PC-3 (cell line): ENCODE data around the gene SPATS2. TPM values are rescaled to one million over a fixed set of nuclear protein-coding genes. Genes with fewer than 3 reads are reported as not detected.
A peak's percentile ranks its signal among the peaks of the same experiment; 100 is the strongest.

Experiments
- ATAC-seq: fragments of 200-7000 bp; cut with Tn5 transposase; 2 replicates; pipeline ENCODE4 v1.9.1; 2020; ENCODE audit warnings: mild to moderate bottlenecking, moderate library complexity
- BruUV-seq: library from RNA; stranded (reverse); fragments of 400-500 nt; replicated peaks from 2 replicates; lab custom pipeline; 2021; lab: Mats Ljungman, UMichigan
- CTCF ChIA-PET: fragments of 300-600 bp; sonication (Branson Sonifier 250); formaldehyde crosslinking; loops from one replicate; lab custom pipeline; 2022; ENCODE audit warnings: antibody characterized with exemption; lab: Charles Lee
- POLR2A ChIA-PET: fragments of 300-600 bp; sonication (Branson Sonifier 250); formaldehyde crosslinking; loops from one replicate; lab custom pipeline; 2022; ENCODE audit warnings: antibody characterized with exemption; ENCODE audit not compliant: unreplicated experiment; lab: Charles Lee
- DNase-seq: peaks from one replicate; pipeline ENCODE4 v3.0.0-alpha.2; 2015
- H2AFZ ChIP-seq: fragments of 300-600 bp; sonication (generic); 2 replicates; pipeline ENCODE4 v1.6.0; 2016; ENCODE audit warnings: antibody characterized with exemption, low read length
- H3F3A ChIP-seq: fragments of 300-600 bp; sonication (generic); one replicate; pipeline ENCODE4 v1.6.0; 2017; ENCODE audit warnings: antibody characterized with exemption, low read length, control low read depth, mild to moderate bottlenecking; ENCODE audit not compliant: unreplicated experiment
- H3K27ac ChIP-seq: fragments of 300-600 bp; sonication (generic); 2 replicates; pipeline ENCODE4 v1.5.1; 2016; ENCODE audit warnings: mild to moderate bottlenecking, low read length
- H3K27me3 ChIP-seq: fragments of 300-600 bp; sonication (generic); 2 replicates; pipeline ENCODE4 v1.6.1; 2016; ENCODE audit warnings: low read length, mixed read lengths
- H3K36me3 ChIP-seq: fragments of 300-600 bp; sonication (generic); 2 replicates; pipeline ENCODE4 v1.6.1; 2016; ENCODE audit warnings: low read depth, mixed run types, low read length, mixed read lengths
- H3K4me1 ChIP-seq: fragments of 300-600 bp; sonication (generic); 2 replicates; pipeline ENCODE4 v1.5.1; 2016; ENCODE audit warnings: low read length; ENCODE audit not compliant: insufficient read depth
- H3K4me2 ChIP-seq: fragments of 300-600 bp; sonication (generic); 2 replicates; pipeline ENCODE4 v1.6.0; 2016; ENCODE audit warnings: low read length
- H3K4me3 ChIP-seq: fragments of 300-600 bp; sonication (generic); 2 replicates; pipeline ENCODE4 v1.5.1; 2016; ENCODE audit warnings: mild to moderate bottlenecking, low read length, mixed read lengths
- H3K79me2 ChIP-seq: fragments of 300-600 bp; sonication (generic); 2 replicates; pipeline ENCODE4 v1.6.1; 2017; ENCODE audit warnings: low read length, mixed read lengths
- H3K9ac ChIP-seq: fragments of 300-600 bp; sonication (generic); 2 replicates; pipeline ENCODE4 v1.6.0; 2016; ENCODE audit warnings: mild to moderate bottlenecking, low read length
- H3K9me2 ChIP-seq: fragments of 300-600 bp; sonication (generic); replicated peaks from 2 replicates; pipeline ENCODE4 v1.6.1; 2016; ENCODE audit warnings: mixed run types, low read length, mixed read lengths
- H3K9me3 ChIP-seq: fragments of 300-600 bp; sonication (generic); 2 replicates; pipeline ENCODE4 v1.6.1; 2016; ENCODE audit warnings: low read length, mixed read lengths
- H4K20me1 ChIP-seq: fragments of 300-600 bp; sonication (generic); 2 replicates; pipeline ENCODE4 v1.6.1; 2016; ENCODE audit warnings: low read length, mixed read lengths
- EZH2 ChIP-seq: fragments of 300-600 bp; sonication (generic); IDR thresholded peaks from one replicate; pipeline ENCODE4 v1.6.1; 2017; ENCODE audit warnings: antibody characterized with exemption, mild to moderate bottlenecking, low read length; ENCODE audit not compliant: unreplicated experiment
- EZH2phosphoT487 ChIP-seq: fragments of 300-600 bp; sonication (generic); IDR thresholded peaks from 2 replicates; pipeline ENCODE4 v1.6.1; 2018; ENCODE audit warnings: mild to moderate bottlenecking, antibody characterized with exemption, low read length, borderline replicate concordance
- intact Hi-C: fragments of 100-400 bp; cut with micrococcal nuclease; formaldehyde crosslinking; loops from 2 replicates; pipeline ENCODE4 v1.9.0; 2023
- total RNA-seq: library from RNA; depleted of rRNA; stranded (reverse); fragments of >200 nt; gene quantifications from 2 replicates; pipeline ENCODE4 v1.2.3, GENCODE V29; 2014
- TF ChIP-seq, protein P1 (sequence below): fragments of 300-600 bp; sonication (generic); conservative IDR thresholded peaks from 2 replicates; pipeline ENCODE4 v1.5.1; 2017; ENCODE audit warnings: antibody characterized with exemption, low read depth, mild to moderate bottlenecking, low read length

Gene SPATS2
- total RNA-seq, 1 experiment from 2014 or later, result 27.0 TPM

DNA sequence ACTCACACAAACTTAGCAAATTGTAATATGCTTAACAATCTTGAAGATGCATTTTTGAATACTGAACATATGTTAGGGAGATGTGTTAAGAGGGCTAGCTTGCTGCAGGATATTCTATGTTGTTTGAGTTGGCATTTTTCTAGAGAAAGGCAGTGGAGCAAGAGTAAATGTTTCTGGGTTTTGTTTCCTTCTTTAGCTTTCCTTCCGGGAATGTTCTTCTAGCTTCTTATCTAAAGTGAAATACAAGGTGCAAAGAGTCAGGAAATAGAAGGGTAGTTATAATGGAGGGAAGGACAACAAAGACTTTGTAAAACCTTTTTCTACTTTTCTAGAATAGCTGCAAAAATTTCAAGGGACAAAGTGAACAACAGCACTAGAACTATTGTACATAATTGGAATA, 94.0 kb downstream of the SPATS2 start:
- TF ChIP-seq, protein P1, sequence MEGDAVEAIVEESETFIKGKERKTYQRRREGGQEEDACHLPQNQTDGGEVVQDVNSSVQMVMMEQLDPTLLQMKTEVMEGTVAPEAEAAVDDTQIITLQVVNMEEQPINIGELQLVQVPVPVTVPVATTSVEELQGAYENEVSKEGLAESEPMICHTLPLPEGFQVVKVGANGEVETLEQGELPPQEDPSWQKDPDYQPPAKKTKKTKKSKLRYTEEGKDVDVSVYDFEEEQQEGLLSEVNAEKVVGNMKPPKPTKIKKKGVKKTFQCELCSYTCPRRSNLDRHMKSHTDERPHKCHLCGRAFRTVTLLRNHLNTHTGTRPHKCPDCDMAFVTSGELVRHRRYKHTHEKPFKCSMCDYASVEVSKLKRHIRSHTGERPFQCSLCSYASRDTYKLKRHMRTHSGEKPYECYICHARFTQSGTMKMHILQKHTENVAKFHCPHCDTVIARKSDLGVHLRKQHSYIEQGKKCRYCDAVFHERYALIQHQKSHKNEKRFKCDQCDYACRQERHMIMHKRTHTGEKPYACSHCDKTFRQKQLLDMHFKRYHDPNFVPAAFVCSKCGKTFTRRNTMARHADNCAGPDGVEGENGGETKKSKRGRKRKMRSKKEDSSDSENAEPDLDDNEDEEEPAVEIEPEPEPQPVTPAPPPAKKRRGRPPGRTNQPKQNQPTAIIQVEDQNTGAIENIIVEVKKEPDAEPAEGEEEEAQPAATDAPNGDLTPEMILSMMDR, result no peak
- no peak for TF ChIP-seq EZH2
- no peak for TF ChIP-seq EZH2phosphoT487
- H3K27me3 ChIP-seq, result no peaks in the 10 kb centered on the region
- H3K27ac ChIP-seq, result no peak overlapping the region
- BruUV-seq, result TSS peak; percentile 32
- POLR2A ChIA-PET, result no interaction called here
- no peaks in the 10 kb centered on the region for H3K9me3 ChIP-seq
- ATAC-seq (no peak), DNase-seq (no peak)
- intact Hi-C loops, result no loop called here
- H2AFZ ChIP-seq, result no peak overlapping the region
- CTCF ChIA-PET, result no interaction called here
- H3K36me3 ChIP-seq, result no peaks in the 10 kb centered on the region
- no peak overlapping the region for H3K9ac ChIP-seq
- no peaks in the 10 kb centered on the region for H3K4me1 ChIP-seq
- H3K9me2 ChIP-seq, result no peaks in the 10 kb centered on the region
- H3K4me2 ChIP-seq, result no peak overlapping the region
- no peak overlapping the region for H3K4me3 ChIP-seq
- H3F3A ChIP-seq, result no peaks in the 10 kb centered on the region
- no peaks in the 10 kb centered on the region for H4K20me1 ChIP-seq
- H3K79me2 ChIP-seq, result no peaks in the 10 kb centered on the region

DNA sequence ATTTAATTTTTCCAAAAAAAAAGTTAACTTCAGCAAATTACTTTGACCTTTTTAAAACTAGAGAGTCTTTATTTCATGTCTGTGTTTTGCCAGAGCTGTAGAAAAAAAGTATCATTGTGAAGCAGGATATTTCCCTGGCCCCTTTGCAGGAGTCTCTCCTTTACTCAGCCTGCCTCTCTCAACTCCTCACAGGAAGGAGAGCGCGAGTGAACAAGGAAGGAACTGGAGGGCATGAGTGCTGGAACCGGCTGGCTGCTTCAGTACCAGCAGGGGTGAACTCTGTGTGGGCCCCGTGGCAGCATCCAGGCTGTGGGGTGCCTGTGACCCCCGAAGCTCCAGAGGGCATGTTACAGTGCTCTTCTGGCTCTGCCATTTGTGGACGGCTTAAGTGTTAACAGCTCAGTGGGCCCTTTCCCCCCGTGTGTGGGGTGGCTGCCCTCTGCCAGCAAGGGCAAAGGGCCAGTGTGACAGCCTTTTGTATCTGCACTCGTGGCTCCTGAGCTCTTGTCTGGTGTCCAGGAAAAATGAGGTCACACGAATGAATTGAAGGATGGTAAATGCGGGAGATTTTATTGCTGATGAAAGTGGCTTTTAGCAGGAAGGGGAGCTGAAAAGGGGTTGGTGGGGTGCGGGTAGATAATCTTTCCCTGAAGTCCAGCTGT, 95.0 kb downstream of the SPATS2 start:
- ChIA-PET POLR2A (no interaction called here), CTCF (no interaction called here)
- no peaks in the 10 kb centered on the region for H3F3A ChIP-seq
- H3K9me2 ChIP-seq, result no peaks in the 10 kb centered on the region
- no peak overlapping the region for H3K9ac ChIP-seq
- TF ChIP-seq, protein P1, result no peak
- TF ChIP-seq EZH2 (no peak), EZH2phosphoT487 (no peak)
- intact Hi-C loops, result no loop called here
- no peaks in the 10 kb centered on the region for H3K27me3 ChIP-seq
- H2AFZ ChIP-seq, result no peak overlapping the region
- no TSS peak for BruUV-seq
- no peak for ATAC-seq
- H3K27ac ChIP-seq, result no peak overlapping the region
- no peak overlapping the region for H3K4me3 ChIP-seq
- H4K20me1 ChIP-seq, result no peaks in the 10 kb centered on the region
- H3K36me3 ChIP-seq, result no peaks in the 10 kb centered on the region
- H3K79me2 ChIP-seq, result no peaks in the 10 kb centered on the region
- H3K4me1 ChIP-seq, result no peaks in the 10 kb centered on the region
- DNase-seq, result no peak
- no peaks in the 10 kb centered on the region for H3K9me3 ChIP-seq
- no peak overlapping the region for H3K4me2 ChIP-seq

- no peaks in the 10 kb centered on the region for H3F3A ChIP-seq
- TF ChIP-seq EZH2phosphoT487 (no peak), EZH2 (no peak)
- TF ChIP-seq, protein P1, result no peak
- ATAC-seq (no peak), DNase-seq (no peak)
- H3K79me2 ChIP-seq, result no peaks in the 10 kb centered on the region
- intact Hi-C loops, result no loop called here
- no peak overlapping the region for H3K4me3 ChIP-seq
- no TSS peak for BruUV-seq
- H3K9me2 ChIP-seq, result no peaks in the 10 kb centered on the region
- H3K36me3 ChIP-seq, result no peaks in the 10 kb centered on the region
- no peaks in the 10 kb centered on the region for H3K27me3 ChIP-seq
- H2AFZ ChIP-seq, result no peak overlapping the region
- H3K9ac ChIP-seq, result no peak overlapping the region
- POLR2A ChIA-PET, result no interaction called here
- no peaks in the 10 kb centered on the region for H4K20me1 ChIP-seq
- CTCF ChIA-PET, result no interaction called here
- H3K27ac ChIP-seq, result no peak overlapping the region
- no peaks in the 10 kb centered on the region for H3K4me1 ChIP-seq
- no peaks in the 10 kb centered on the region for H3K9me3 ChIP-seq
- no peak overlapping the region for H3K4me2 ChIP-seq
Observed at GRCh38 chr12:49465132-49465531, 97.9 kb downstream of the SPATS2 start.
